GM12878 (cell line): ENCODE results near the gene CEBPG. TPM values are rescaled to one million over a fixed set of nuclear protein-coding genes. Genes with fewer than 3 reads are reported as not detected.

Experiments used
- ATAC-seq: fragments of 200-7000 bp; cut with Tn5 transposase; 3 replicates; pipeline ENCODE4 v1.9.1; 2020; ENCODE audit warnings: mild to moderate bottlenecking, moderate library complexity
- BruUV-seq: library from RNA; stranded (reverse); fragments of 400-500 nt; replicated peaks from 2 replicates; lab custom pipeline; 2021; lab: Mats Ljungman, UMichigan
- CTCF ChIA-PET: fragments of 300-600 bp; sonication (Branson Sonifier 250); formaldehyde crosslinking; extraction: SDS; loops from one replicate; lab custom pipeline; 2021; ENCODE audit warnings: inconsistent platforms; lab: Yijun Ruan, JAX
- POLR2A ChIA-PET: fragments of 350-600 bp; formaldehyde crosslinking; extraction: SDS; loops from one replicate; lab custom pipeline; 2021; ENCODE audit warnings: inconsistent platforms; lab: Charles Lee
- RAD21 ChIA-PET: fragments of 300-600 bp; sonication (Branson Sonifier 250); formaldehyde crosslinking; loops from one replicate; lab custom pipeline; 2023; ENCODE audit warnings: antibody characterized with exemption; ENCODE audit not compliant: unreplicated experiment; lab: Charles Lee
- SMC1A ChIA-PET: fragments of 300-600 bp; sonication (Branson Sonifier 250); formaldehyde crosslinking; loops from one replicate; lab custom pipeline; 2023; ENCODE audit not compliant: unreplicated experiment, uncharacterized antibody; lab: Charles Lee
- DNase-seq: peaks from one replicate; pipeline ENCODE4 v3.0.0-alpha.2; 2011; ENCODE audit warnings: low read depth, low spot score
- FAIRE-seq: peaks from 3 replicates; lab custom pipeline; 2011; peaks lifted over from hg19 to GRCh38; lab: Jason Lieb, UNC
- H2AFZ ChIP-seq: 2 replicates; pipeline ENCODE4 v1.6.0; 2011; ENCODE audit warnings: low read depth, low read length, control low read depth; ENCODE audit not compliant: control insufficient read depth
- H3K27ac ChIP-seq: 2 replicates; pipeline ENCODE4 v1.5.1; 2011; ENCODE audit warnings: control low read depth; ENCODE audit not compliant: control insufficient read depth, insufficient read depth
- H3K27me3 ChIP-seq, 2 experiments: replicated peaks in 1 of 2; 2 replicates each; pipeline versions ENCODE4 v1.6.0 to v1.6.1; 2011; ENCODE audit warnings: low read length in 1 of 2; ENCODE audit not compliant: control insufficient read depth in 2 of 2, insufficient read depth in 2 of 2
- H3K36me3 ChIP-seq, 2 experiments: 2 replicates each; pipeline ENCODE4 v1.5.1; 2011; ENCODE audit warnings: low read length in 1 of 2; ENCODE audit not compliant: control insufficient read depth in 2 of 2, insufficient read depth in 2 of 2
- H3K4me1 ChIP-seq: 2 replicates; pipeline ENCODE4 v1.6.1; 2011; ENCODE audit warnings: mild to moderate bottlenecking, low read length, moderate library complexity, mixed read lengths; ENCODE audit not compliant: control insufficient read depth, insufficient read depth
- H3K4me2 ChIP-seq: 2 replicates; pipeline ENCODE4 v1.6.0; 2011; ENCODE audit warnings: control low read depth; ENCODE audit not compliant: control insufficient read depth, insufficient read depth
- H3K4me3 ChIP-seq: fragments of 200-600 bp; sonication (generic); 2 replicates; pipeline ENCODE4 v1.5.1; 2016
- H3K79me2 ChIP-seq: 2 replicates; pipeline ENCODE4 v1.6.0; 2011; ENCODE audit warnings: low read length; ENCODE audit not compliant: control insufficient read depth, insufficient read depth
- H3K9ac ChIP-seq: 2 replicates; pipeline ENCODE4 v1.8.0; 2011; ENCODE audit warnings: low read length, control low read depth, mixed read lengths; ENCODE audit not compliant: control insufficient read depth, insufficient read depth
- H3K9me3 ChIP-seq: replicated peaks from 3 replicates; pipeline ENCODE4 v1.5.1; 2011; ENCODE audit warnings: mild to moderate bottlenecking, low read length; ENCODE audit not compliant: control insufficient read depth, insufficient read depth
- H4K20me1 ChIP-seq: 2 replicates; pipeline ENCODE4 v1.6.0; 2011; ENCODE audit not compliant: control insufficient read depth, insufficient read depth
- BRCA1 ChIP-seq: IDR thresholded peaks from 2 replicates; pipeline ENCODE4 v1.6.1; 2011; ENCODE audit warnings: low read depth, low read length, improper control_type of control experiment
- CUX1 ChIP-seq: IDR thresholded peaks from 2 replicates; pipeline ENCODE4 v1.6.1; 2012; ENCODE audit warnings: improper control_type of control experiment, low read depth, low read length; ENCODE audit not compliant: insufficient replicate concordance
- NBN ChIP-seq: fragments of 450-650 bp; IDR thresholded peaks from 2 replicates; pipeline ENCODE4 v1.6.1; 2016
- NFYB ChIP-seq: IDR thresholded peaks from 2 replicates; pipeline ENCODE4 v1.6.1; 2011; ENCODE audit warnings: low read depth, mild to moderate bottlenecking, low read length, improper control_type of control experiment, moderate library complexity; ENCODE audit not compliant: insufficient read depth
- POU2F2 ChIP-seq: IDR thresholded peaks from 3 replicates; pipeline ENCODE4 v1.6.1; 2011; ENCODE audit warnings: low read depth, mild to moderate bottlenecking, low read length, borderline replicate concordance
- WGBS: methylation state at CpG from one replicate; pipeline ENCODE4 v1.1.6; 2016; ENCODE audit warnings: low lambda C conversion rate; ENCODE audit not compliant: insufficient replicate concordance, insufficient coverage; ENCODE audit errors: missing lambda C conversion rate; 5-methylcytosine and 5-hydroxymethylcytosine counted together
- in situ Hi-C: fragments of 300-500 bp; cut with MboI; formaldehyde crosslinking; loops from 9 replicates; pipeline ENCODE4 v1.14.3; 2018; ENCODE audit warnings: mixed read lengths
- intact Hi-C: fragments of 100-400 bp; cut with micrococcal nuclease; formaldehyde crosslinking; loops from one replicate; pipeline ENCODE4 v1.14.2; 2022; ENCODE audit not compliant: unreplicated experiment
- polyA plus RNA-seq, 11 experiments: library from polyadenylated mRNA; depleted of rRNA in 4 of 11; unstranded in 6 of 11; stranded (reverse) in 5 of 11; fragments of >200 nt; fragmentation: Nextera tagmentation in 4 of 11; fragmentation: Illumina TruSeq in 1 of 11; extraction: Ambion mirVana in 4 of 11; extraction: Trizol in 1 of 11; gene quantifications; 1 replicate in 1 of 11; 2 replicates in 10 of 11; pipeline versions ENCODE4 v1.2.1 to v1.2.3, GENCODE V29; 2011 to 2016; ENCODE audit warnings: inconsistent platforms in 2 of 11, missing spikeins in 2 of 11, low read depth in 1 of 11
- total RNA-seq, 4 experiments: library from RNA; depleted of rRNA in 3 of 4; stranded (reverse); fragments of >200 nt in 3 of 4; fragmentation: Illumina TruSeq in 1 of 4; extraction: Trizol in 1 of 4; gene quantifications; 2 replicates each; pipeline versions ENCODE4 v1.2.1 to v1.2.3, GENCODE V29; 2013 to 2021
- TF ChIP-seq, protein P1 (sequence below): fragments of 450-650 bp; IDR thresholded peaks from 2 replicates; pipeline ENCODE4 v1.6.1; 2016; ENCODE audit warnings: mild to moderate bottlenecking, moderate library complexity, borderline replicate concordance

CEBPG gene
- total and polyA plus RNA-seq, 10 of the 15 experiments (the other 5 are each of a cell fraction or from before 2014, with no cell fraction given), result 5.2 to 22.4 (median 20.0) TPM

GRCh38 chr19:33400856-33401682 lies 27.6 kb downstream of the CEBPG start:
- DNase-seq (no peak), FAIRE-seq (no peak), ATAC-seq (no peak)
- ChIA-PET RAD21 (no interaction called here), CTCF (no interaction called here), SMC1A (interaction anchor here (0.7 kb wide), 1 partner anchor 148 kb away, joined by 3 read pairs; no protein-coding TSS in a partner anchor), POLR2A (no interaction called here)
- Histone ChIP-seq H3K9ac (no peak overlapping the region), H4K20me1 (no peaks in the 10 kb centered on the region), H3K4me1 (0 out of 2 replicates have a peak, but pooled peaks cover 1% of the 10 kb centered on the region), H3K9me3 (no peaks in the 10 kb centered on the region), H3K27ac (no peak overlapping the region), H3K4me2 (no peak overlapping the region), H3K27me3 (no peaks in the 10 kb centered on the region), H3K36me3 (no peaks in the 10 kb centered on the region), H2AFZ (no peak overlapping the region), H3K79me2 (no peaks in the 10 kb centered on the region), H3K4me3 (no peak overlapping the region)
- in situ Hi-C loops (no loop called here), intact Hi-C loops (no loop called here)
- no TSS peak for BruUV-seq
- no peak for TF ChIP-seq CUX1
- TF ChIP-seq POU2F2, result no peak
- TF ChIP-seq NBN, result no peak
- no peak for TF ChIP-seq NFYB
- TF ChIP-seq, protein P1, sequence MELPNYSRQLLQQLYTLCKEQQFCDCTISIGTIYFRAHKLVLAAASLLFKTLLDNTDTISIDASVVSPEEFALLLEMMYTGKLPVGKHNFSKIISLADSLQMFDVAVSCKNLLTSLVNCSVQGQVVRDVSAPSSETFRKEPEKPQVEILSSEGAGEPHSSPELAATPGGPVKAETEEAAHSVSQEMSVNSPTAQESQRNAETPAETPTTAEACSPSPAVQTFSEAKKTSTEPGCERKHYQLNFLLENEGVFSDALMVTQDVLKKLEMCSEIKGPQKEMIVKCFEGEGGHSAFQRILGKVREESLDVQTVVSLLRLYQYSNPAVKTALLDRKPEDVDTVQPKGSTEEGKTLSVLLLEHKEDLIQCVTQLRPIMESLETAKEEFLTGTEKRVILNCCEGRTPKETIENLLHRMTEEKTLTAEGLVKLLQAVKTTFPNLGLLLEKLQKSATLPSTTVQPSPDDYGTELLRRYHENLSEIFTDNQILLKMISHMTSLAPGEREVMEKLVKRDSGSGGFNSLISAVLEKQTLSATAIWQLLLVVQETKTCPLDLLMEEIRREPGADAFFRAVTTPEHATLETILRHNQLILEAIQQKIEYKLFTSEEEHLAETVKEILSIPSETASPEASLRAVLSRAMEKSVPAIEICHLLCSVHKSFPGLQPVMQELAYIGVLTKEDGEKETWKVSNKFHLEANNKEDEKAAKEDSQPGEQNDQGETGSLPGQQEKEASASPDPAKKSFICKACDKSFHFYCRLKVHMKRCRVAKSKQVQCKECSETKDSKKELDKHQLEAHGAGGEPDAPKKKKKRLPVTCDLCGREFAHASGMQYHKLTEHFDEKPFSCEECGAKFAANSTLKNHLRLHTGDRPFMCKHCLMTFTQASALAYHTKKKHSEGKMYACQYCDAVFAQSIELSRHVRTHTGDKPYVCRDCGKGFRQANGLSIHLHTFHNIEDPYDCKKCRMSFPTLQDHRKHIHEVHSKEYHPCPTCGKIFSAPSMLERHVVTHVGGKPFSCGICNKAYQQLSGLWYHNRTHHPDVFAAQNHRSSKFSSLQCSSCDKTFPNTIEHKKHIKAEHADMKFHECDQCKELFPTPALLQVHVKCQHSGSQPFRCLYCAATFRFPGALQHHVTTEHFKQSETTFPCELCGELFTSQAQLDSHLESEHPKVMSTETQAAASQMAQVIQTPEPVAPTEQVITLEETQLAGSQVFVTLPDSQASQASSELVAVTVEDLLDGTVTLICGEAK, result no peak
- no peak for TF ChIP-seq BRCA1
- 73% methylated on average over 24 of the region's 24 CpGs for WGBS
